Nucleus accumbens (tissue), 56 donors: ENCODE measurements around the gene UCHL1.
A peak's percentile ranks its signal among the peaks of the same experiment; 100 is the strongest.

Experiments used
- DNase-seq, 56 donors: peaks; one replicate each; lab custom pipeline; 2025; lab: John Stamatoyannopoulos, UW

The UCHL1 gene

GRCh38 chr4:41256740-41257256, at the start of gene UCHL1:
Gene UCHL1 (plus strand): TSS chr4:41256928. CDS start chr4:41256977, 49 bp downstream.
- peak in 55 of 56 donors; percentile 13 to 94 (median 74) for DNase-seq

DNA sequence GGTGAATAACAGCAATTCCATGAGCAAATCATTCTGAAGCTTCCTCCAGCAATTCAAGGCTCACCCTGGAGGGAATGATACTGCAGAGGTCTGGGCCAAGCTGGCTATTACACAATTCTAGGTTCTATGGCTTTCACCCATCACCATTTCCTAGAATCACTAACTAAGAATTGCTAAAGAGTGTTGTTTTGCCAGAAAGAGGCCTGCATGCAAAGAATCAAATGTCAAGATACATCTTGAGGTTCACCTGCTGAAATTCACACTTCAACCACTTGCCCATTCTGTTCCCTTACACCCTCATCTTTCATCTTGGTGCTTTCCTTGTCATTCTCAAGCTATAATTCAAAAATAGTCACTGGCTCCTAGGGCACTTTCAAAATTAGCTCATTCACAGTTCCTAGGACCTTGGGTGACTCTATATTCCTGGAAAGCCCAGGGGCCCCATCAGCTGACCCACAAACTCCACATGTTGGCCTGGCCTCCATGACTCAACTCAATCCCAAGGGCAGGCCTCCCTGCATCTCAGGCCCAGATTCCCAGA, 49.4 kb upstream of the UCHL1 start:
- no peak for DNase-seq

GRCh38 chr4:41209187-41209586, 47.5 kb upstream of the UCHL1 start:
- peak in 5 of 56 donors; percentile 7 to 45 (median 18) for DNase-seq

DNA sequence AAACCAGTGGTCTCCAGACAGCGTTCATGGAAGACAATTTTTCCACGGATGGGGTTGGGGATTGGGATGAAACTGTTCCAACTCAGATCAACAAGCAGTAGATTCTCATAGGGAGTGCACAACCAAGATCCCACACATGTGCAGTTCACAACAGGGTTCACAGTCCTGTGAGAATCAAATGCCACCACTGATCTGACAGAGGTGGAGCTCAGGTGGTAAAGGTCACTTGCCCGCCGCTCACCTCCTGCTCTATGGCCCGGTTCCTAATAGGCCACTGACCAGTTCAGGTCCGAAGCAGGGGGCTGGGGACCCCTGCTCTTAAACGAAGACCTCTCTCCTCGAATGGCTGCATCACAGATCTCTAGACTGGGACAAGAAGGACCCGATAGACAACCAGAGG, 46.8 kb upstream of the UCHL1 start:
- DNase-seq, result no peak

DNA sequence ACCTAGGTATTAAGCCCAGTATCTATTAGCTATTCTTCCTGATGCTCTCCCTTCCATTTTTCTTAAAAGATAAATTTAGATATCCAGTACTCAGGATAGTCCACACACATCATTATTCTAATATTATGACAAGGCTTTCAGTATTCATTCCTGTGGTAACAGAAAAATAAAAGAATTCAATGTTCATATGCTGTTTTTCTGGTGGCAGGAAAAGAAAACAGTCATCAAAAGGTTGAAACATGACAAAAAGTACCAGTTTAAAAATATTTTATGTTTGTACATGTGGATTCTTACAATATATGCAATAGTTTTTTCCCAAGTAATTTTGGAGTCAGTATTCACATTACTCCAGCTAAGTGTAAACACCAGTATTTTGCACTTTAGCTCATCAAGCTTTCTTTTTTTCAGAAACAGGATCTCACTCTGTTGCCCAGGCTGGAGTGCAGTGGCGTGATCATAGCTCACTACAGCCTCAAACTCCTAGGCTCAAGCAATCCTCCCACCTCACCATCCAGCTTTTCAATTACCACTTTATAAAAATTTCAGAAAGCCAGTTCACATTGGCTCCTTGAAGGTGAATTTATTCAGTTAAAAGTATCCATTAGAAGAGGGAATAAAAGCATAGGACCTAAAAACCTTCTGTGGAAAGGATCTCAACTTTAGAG, 44.6 kb upstream of the UCHL1 start:
- DNase-seq, result no peak

GRCh38 chr4:41212616-41213203, 44.0 kb upstream of the UCHL1 start:
- peak in 41 of 56 donors; percentile 4 to 61 (median 28) for DNase-seq

- DNase-seq, result peak in 24 of 56 donors; percentile 13 to 63 (median 47)
Measured at GRCh38 chr4:41213625-41214135, 43.0 kb upstream of the UCHL1 start.

DNA sequence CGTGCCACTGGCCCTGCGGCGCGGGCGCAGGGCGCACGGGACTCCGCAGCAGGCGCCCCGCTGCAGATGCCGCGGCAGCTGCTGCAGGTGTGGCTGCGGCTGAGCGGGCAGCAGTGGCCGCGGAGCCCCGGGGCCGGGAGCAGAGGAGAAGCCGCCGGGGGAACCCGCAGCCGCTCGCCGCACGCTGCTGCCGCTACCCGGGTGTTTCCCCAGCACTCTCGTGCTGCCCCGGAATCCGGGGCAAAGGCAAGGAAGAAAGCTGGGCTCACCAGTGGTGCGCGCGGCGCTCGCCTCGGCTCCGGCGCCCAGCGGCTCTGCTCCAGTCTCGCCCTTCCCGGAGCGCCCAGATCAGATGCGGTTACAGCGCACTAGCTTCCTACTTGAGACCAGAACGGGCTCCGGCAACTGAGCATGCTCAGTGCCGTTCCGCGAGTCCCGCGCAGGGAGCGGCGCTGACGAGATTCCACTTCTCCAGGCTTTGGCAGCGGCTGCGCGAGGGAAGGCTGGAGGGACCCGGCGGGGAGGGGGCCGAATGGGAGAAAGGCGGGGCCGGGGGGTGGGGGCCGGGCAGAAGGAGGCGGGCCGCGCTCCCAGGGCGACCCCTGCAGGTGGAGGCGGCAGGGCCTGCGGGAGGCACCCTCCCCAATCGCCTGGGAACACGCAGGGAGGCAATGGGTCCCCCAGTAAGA, 42.4 kb upstream of the UCHL1 start, which contains the start of gene APBB2:
Gene APBB2 (minus strand): TSS at position 407 of the 689 bp plus-strand sequence. CDS start 181,288 bp downstream, outside the sequence.
- DNase-seq, result peak; percentile 53 to 97 (median 92)

DNA sequence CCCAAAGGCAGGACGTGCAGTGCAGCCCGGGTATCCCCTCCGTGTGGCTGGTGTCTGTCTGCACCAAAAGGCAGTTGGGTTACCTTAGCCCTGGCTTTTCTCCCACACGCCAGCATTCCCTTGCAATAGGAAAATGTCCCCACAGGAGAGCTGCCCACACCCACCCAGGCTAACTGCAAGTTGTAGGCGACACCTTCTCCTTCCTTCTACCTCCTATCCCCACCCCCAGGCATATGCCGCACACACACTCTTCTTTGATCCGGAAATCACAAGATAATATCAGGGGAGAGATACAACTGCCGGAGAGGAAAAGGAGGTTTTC, 41.9 kb upstream of the UCHL1 start:
- DNase-seq, result peak in 2 of 56 donors; percentile 48 to 58

- peak in 1 of 56 donors; percentile 17 for DNase-seq
Measured at GRCh38 chr4:41215155-41215554, 41.6 kb upstream of the UCHL1 start.

DNA sequence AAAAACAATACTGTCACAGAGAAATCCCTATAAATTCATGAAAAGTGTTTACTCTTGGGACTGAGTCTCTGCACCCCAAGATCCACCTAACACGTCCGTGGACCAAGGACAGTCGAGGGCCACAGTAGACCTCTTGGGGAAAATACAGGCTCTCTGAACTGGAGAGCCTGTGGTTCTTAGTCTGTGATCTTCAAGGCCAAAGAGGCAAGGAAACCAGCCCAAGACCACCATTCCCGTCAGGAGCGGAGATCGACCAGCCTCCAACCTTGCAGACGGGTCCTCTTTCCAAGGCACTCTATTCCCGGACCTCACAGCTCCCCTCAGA, 40.8 kb upstream of the UCHL1 start:
- no peak for DNase-seq

GRCh38 chr4:41216294-41217019, 40.3 kb upstream of the UCHL1 start:
- DNase-seq, result peak in 51 of 56 donors; percentile 4 to 79 (median 53)

GRCh38 chr4:41217020-41217333, 39.8 kb upstream of the UCHL1 start:
- no peak for DNase-seq

DNA sequence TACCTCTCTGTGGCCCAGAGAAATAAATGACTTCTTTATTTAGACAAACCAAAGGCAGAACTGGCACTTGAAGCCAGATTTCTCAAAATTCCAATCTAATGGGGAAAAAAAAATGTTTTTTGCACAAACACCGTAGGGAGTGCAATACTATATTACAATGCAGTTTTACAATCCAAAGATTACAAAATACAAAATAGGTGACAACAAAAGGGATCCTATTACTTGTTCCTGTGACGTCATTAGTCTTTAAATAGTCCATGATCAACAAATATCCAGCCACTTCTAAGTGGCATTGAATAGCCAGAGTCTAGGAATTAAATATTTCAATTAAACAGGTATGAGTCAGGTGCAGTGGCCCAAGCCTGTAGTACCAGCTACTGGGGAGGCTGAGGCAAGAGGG, 39.4 kb upstream of the UCHL1 start:
- no peak for DNase-seq

DNA sequence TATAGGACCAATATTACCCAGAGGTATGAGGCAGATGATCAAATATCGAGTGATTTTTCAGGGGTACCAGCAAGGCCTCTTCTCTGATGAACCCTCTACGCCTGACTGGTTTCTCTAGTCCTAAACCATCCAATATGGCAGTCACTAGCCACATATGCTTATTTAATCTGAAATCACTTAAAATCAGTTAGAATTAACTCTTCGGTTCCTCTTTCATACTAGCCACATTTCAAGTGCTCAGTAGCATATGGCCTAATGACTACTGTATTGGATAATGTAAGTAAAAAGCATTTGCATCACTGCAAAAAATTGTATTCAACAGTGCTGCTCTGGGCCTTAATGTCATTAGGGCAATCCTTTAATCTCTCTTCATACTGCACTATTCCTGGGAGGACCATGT, 38.0 kb upstream of the UCHL1 start:
- DNase-seq, result no peak

DNA sequence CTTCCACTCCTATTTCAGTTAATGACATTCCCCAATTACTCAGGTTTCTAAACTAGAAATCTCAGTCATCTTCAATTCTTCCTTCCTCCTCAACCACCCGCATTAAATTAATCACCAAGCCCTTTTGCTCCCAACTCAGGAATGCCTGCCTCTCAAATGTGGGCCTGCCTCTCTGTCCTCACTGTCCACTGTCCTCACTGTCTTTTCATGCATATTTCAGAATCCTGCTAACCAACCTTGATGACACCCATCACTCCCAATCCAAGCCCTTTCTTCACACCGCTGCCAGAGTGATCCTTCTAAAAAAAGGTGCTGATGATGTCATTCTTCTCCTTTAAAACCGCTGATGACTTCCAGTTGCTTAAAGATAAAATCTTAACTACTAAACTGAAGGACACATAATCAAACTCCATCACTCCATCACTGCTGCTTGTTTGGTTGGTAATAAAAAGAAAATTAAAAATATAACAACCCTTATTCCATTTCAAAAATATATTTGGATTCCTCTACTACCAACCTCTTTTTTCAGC, 37.2 kb upstream of the UCHL1 start:
- no peak for DNase-seq

- DNase-seq, result no peak
Measured at GRCh38 chr4:41221850-41222645, 34.7 kb upstream of the UCHL1 start.

DNA sequence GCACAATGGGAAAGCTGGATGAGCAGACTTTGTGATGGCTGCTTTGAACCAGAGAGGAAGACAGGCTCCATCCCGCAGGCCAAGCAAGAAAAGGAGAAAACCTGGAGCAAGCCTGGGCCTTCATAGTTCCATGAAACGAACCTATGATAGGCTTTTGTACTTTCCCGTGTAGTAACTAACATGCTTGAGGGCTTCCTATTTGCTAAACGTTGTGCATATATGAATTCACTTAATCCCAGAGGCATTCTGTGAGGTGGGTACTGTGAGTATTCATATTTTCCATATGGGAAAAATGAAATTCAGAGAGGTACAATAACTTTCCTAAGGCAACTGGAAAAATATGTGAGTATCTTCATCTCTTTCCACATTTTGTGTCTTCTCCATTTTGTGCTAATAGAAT, 28.8 kb upstream of the UCHL1 start:
- no peak for DNase-seq

GRCh38 chr4:41232406-41232805, 24.3 kb upstream of the UCHL1 start:
- no peak for DNase-seq

DNA sequence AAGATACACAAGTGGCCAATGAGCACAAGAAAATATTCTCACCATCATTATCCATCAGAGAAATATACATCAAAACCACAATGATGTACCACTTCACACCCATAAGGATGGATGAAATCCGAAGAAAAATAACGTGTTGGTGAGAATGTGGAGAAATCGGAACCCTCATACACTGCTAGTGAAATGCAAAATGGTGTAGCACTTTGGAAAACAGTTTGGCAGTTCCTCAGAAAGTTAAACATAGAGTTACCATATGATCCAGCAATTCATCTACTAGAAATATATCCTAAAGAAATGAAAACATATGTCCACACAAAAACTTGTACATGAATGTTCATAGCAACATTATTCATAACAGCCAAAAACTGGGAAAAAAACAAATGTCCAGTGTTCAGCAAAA, 23.9 kb upstream of the UCHL1 start:
- DNase-seq, result no peak
